ENCODE results near the gene FZD7.

GRCh38 chr2:202042444-202042843 lies 8.8 kb downstream of the FZD7 start:
- no peak for TF ChIP-seq ELF1 (tag; IDR thresholded peaks at IDR 0.05)
- TF ChIP-seq EP300 (IDR thresholded peaks at IDR 0.05; ENCODE audit: low read length): no peak
- no peak for TF ChIP-seq CTCF (IDR thresholded peaks at IDR 0.05 in 2 of 3, conservative IDR thresholded peaks at IDR 0.05 in 1 of 3; ENCODE audit: insufficient read depth in 2 of 3, low read depth in 1 of 3, low read length in 3 of 3)
- no peak for TF ChIP-seq REST (IDR thresholded peaks at IDR 0.05; ENCODE audit: borderline replicate concordance)
- no peak for TF ChIP-seq REST (CRISPR knock-in tag; IDR thresholded peaks at IDR 0.05; ENCODE audit: low read depth)
- TF ChIP-seq BHLHE40 (IDR thresholded peaks at IDR 0.05; ENCODE audit: low read length): no peak
- TF ChIP-seq THRB (CRISPR knock-in tag; conservative IDR thresholded peaks at IDR 0.05): no peak
- TF ChIP-seq TCF7L2 (IDR thresholded peaks at IDR 0.05; ENCODE audit: low read depth, low read length): no peak
- TF ChIP-seq NUFIP1 (IDR thresholded peaks at IDR 0.05; ENCODE audit: partially characterized antibody): no peak
- TF ChIP-seq POLR2A (conservative IDR thresholded peaks at IDR 0.05): no peak
- no peak for TF ChIP-seq KAT8 (IDR thresholded peaks at IDR 0.05; ENCODE audit: low read depth)
- no peak for TF ChIP-seq TBL1XR1 (IDR thresholded peaks at IDR 0.05; ENCODE audit: low read length in 2 of 2)

All from K562 (cell line).